Central memory CD8-positive, alpha-beta T cell (primary cell): ENCODE results near the gene ITPKB.

ENCODE experiments used
- ATAC-seq: fragments of 150-1000 bp; cut with Tn5 transposase; replicated peaks from 2 replicates; pipeline ENCODE4 v1.10.0; 2022; ENCODE audit warnings: mild to moderate bottlenecking, moderate FRiP score, moderate number of reproducible peaks; ENCODE audit not compliant: poor library complexity, severe bottlenecking; ENCODE audit errors: extremely low read depth
- DNase-seq, 2 donors: peaks; one replicate each; pipeline ENCODE4 v3.0.0; 2021; ENCODE audit warnings: low spot score in 2 of 2
- H3K27ac Mint-ChIP-seq: one replicate; pipeline ENCODE4 v1.8.0; 2022; ENCODE audit warnings: low read depth, mild to moderate bottlenecking, moderate library complexity, mixed read lengths
- H3K27me3 Mint-ChIP-seq: one replicate; pipeline ENCODE4 v1.8.0; 2022; ENCODE audit warnings: mixed read lengths
- H3K36me3 Mint-ChIP-seq: one replicate; pipeline ENCODE4 v1.8.0; 2022; ENCODE audit warnings: mild to moderate bottlenecking, moderate library complexity, mixed read lengths; ENCODE audit not compliant: insufficient read depth
- H3K4me1 Mint-ChIP-seq: one replicate; pipeline ENCODE4 v1.8.0; 2022; ENCODE audit warnings: mixed read lengths
- H3K4me3 Mint-ChIP-seq: one replicate; pipeline ENCODE4 v1.8.0; 2022; ENCODE audit warnings: mild to moderate bottlenecking, moderate library complexity, mixed read lengths
- H3K9me3 Mint-ChIP-seq: one replicate; pipeline ENCODE4 v1.8.0; 2022; ENCODE audit warnings: mixed read lengths

Gene ITPKB

GRCh38 chr1:226610671-226611070 lies 128.4 kb downstream of the ITPKB start:
- no peaks in the 10 kb centered on the region for H3K9me3 Mint-ChIP-seq
- H3K27me3 Mint-ChIP-seq: peaks cover 10% of the 10 kb centered on the region
- H3K36me3 Mint-ChIP-seq: peaks cover 2% of the 10 kb centered on the region
- H3K4me1 Mint-ChIP-seq: peaks cover 10% of the 10 kb centered on the region
- H3K27ac Mint-ChIP-seq: no peak overlapping the region
- DNase-seq (no peak), ATAC-seq (no peak)
- no peak overlapping the region for H3K4me3 Mint-ChIP-seq

GRCh38 chr1:226609836-226610455 lies 129.1 kb downstream of the ITPKB start:
- peaks cover 10% of the 10 kb centered on the region for H3K27me3 Mint-ChIP-seq
- H3K9me3 Mint-ChIP-seq: no peaks in the 10 kb centered on the region
- no peak overlapping the region for H3K4me3 Mint-ChIP-seq
- no peak for ATAC-seq
- no peak overlapping the region for H3K27ac Mint-ChIP-seq
- DNase-seq: no peak
- H3K4me1 Mint-ChIP-seq: peaks cover 10% of the 10 kb centered on the region
- peaks cover 2% of the 10 kb centered on the region for H3K36me3 Mint-ChIP-seq

GRCh38 chr1:226608699-226609505 lies 130.2 kb downstream of the ITPKB start:
- no peak for ATAC-seq
- no peaks in the 10 kb centered on the region for H3K9me3 Mint-ChIP-seq
- H3K27me3 Mint-ChIP-seq: peaks cover 13% of the 10 kb centered on the region
- H3K36me3 Mint-ChIP-seq: peaks cover 4% of the 10 kb centered on the region
- H3K4me3 Mint-ChIP-seq: no peak overlapping the region
- peak; percentile 36 to 51 for DNase-seq
- peaks cover 10% of the 10 kb centered on the region for H3K4me1 Mint-ChIP-seq
- H3K27ac Mint-ChIP-seq: no peak overlapping the region

GRCh38 chr1:226607821-226608220 lies 131.3 kb downstream of the ITPKB start:
- H3K9me3 Mint-ChIP-seq: no peaks in the 10 kb centered on the region
- H3K27ac Mint-ChIP-seq: no peak overlapping the region
- peaks cover 19% of the 10 kb centered on the region for H3K27me3 Mint-ChIP-seq
- DNase-seq: no peak
- peaks cover 4% of the 10 kb centered on the region for H3K36me3 Mint-ChIP-seq
- H3K4me1 Mint-ChIP-seq: peaks cover 10% of the 10 kb centered on the region
- H3K4me3 Mint-ChIP-seq: no peak overlapping the region
- no peak for ATAC-seq

GRCh38 chr1:226607268-226607660 lies 131.8 kb downstream of the ITPKB start:
- H3K27ac Mint-ChIP-seq: no peak overlapping the region
- DNase-seq (no peak), ATAC-seq (no peak)
- no peaks in the 10 kb centered on the region for H3K9me3 Mint-ChIP-seq
- H3K36me3 Mint-ChIP-seq: peaks cover 4% of the 10 kb centered on the region
- H3K27me3 Mint-ChIP-seq: peaks cover 19% of the 10 kb centered on the region
- peaks cover 10% of the 10 kb centered on the region for H3K4me1 Mint-ChIP-seq
- no peak overlapping the region for H3K4me3 Mint-ChIP-seq

GRCh38 chr1:226606311-226607267 lies 132.5 kb downstream of the ITPKB start:
- peaks cover 10% of the 10 kb centered on the region for H3K4me1 Mint-ChIP-seq
- no peak overlapping the region for H3K4me3 Mint-ChIP-seq
- ATAC-seq: no peak

GRCh38 chr1:226605318-226605950 lies 133.6 kb downstream of the ITPKB start:
- peaks cover 10% of the 10 kb centered on the region for H3K4me1 Mint-ChIP-seq
- ATAC-seq (no peak), DNase-seq (no peak)
- H3K27me3 Mint-ChIP-seq: peaks cover 32% of the 10 kb centered on the region
- no peak overlapping the region for H3K27ac Mint-ChIP-seq
- H3K36me3 Mint-ChIP-seq: peaks cover 3% of the 10 kb centered on the region
- H3K9me3 Mint-ChIP-seq: no peaks in the 10 kb centered on the region
- H3K4me3 Mint-ChIP-seq: no peak overlapping the region

More at GRCh38 chr1:226606311-226607267, 132.5 kb downstream of the ITPKB start:
- Mint-ChIP-seq H3K27ac (no peak overlapping the region), H3K9me3 (no peaks in the 10 kb centered on the region), H3K27me3 (peaks cover 23% of the 10 kb centered on the region), H3K36me3 (peaks cover 4% of the 10 kb centered on the region)
- DNase-seq: no peak

- H3K4me3 Mint-ChIP-seq: no peak overlapping the region
- no peak overlapping the region for H3K27ac Mint-ChIP-seq
- H3K9me3 Mint-ChIP-seq: no peaks in the 10 kb centered on the region
- H3K36me3 Mint-ChIP-seq: peaks cover 4% of the 10 kb centered on the region
- no peak for DNase-seq
- peaks cover 10% of the 10 kb centered on the region for H3K4me1 Mint-ChIP-seq
- H3K27me3 Mint-ChIP-seq: peaks cover 31% of the 10 kb centered on the region
- no peak for ATAC-seq
These were observed 134.3 kb downstream of the ITPKB start for GRCh38 chr1:226604560-226605317.

- Mint-ChIP-seq H3K4me3 (no peak overlapping the region), H3K27me3 (peaks cover 24% of the 10 kb centered on the region), H3K4me1 (peaks cover 5% of the 10 kb centered on the region), H3K9me3 (no peaks in the 10 kb centered on the region), H3K36me3 (peaks cover 4% of the 10 kb centered on the region), H3K27ac (no peak overlapping the region)
- DNase-seq (no peak), ATAC-seq (no peak)
These were observed 135.1 kb downstream of the ITPKB start for GRCh38 chr1:226603858-226604559.

- no peak overlapping the region for H3K27ac Mint-ChIP-seq
- ATAC-seq: no peak
- no peaks in the 10 kb centered on the region for H3K9me3 Mint-ChIP-seq
These were observed 135.8 kb downstream of the ITPKB start for GRCh38 chr1:226603022-226603857.

More at GRCh38 chr1:226603022-226603857, 135.8 kb downstream of the ITPKB start:
- peaks cover 4% of the 10 kb centered on the region for H3K36me3 Mint-ChIP-seq
- no peak overlapping the region for H3K4me3 Mint-ChIP-seq
- H3K4me1 Mint-ChIP-seq: no peaks in the 10 kb centered on the region
- H3K27me3 Mint-ChIP-seq: peaks cover 21% of the 10 kb centered on the region
- no peak for DNase-seq
